Left hindlimb (tissue), 1 donor: ENCODE measurements around the gene EDEM1.
"Not testable (repeated sequence)": the region's sequence is repeated elsewhere in the genome, so short reads cannot be mapped to it uniquely, and the experiment has no call there.

ENCODE experiments used
- DNase-seq: peaks from one replicate; pipeline ENCODE4 v3.0.0-alpha.2; 2018

Gene EDEM1

GRCh38 chr3:5238545-5238944 is 51.0 kb downstream of the EDEM1 start:
- no peak for DNase-seq

GRCh38 chr3:5239602-5240001 is 52.1 kb downstream of the EDEM1 start:
- no peak for DNase-seq

- no peak for DNase-seq
These were observed 53.2 kb downstream of the EDEM1 start for GRCh38 chr3:5240740-5241139.

- DNase-seq, result not testable (repeated sequence)
These were observed 55.3 kb downstream of the EDEM1 start for GRCh38 chr3:5242785-5243184.

- no peak for DNase-seq
These were observed 58.4 kb downstream of the EDEM1 start for GRCh38 chr3:5245927-5246326.

DNA sequence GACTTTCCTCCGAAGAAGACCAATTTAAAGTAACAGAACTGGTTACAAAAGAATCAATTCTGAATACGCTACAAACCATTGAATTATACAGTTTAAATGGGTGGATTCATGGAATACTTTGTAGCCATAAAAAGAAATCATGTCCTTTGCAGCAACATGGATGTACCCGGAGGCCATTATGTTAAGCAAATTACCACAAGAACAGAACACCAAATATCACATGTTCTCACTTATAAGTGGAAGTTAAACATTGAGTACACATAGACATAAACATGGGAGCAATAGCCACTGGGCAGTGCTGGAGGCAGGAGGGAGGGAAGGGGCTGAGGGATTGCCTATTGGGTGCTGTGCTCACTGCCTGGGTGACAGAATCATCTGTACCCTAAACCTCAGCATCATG is 61.3 kb downstream of the EDEM1 start:
- DNase-seq, result no peak

GRCh38 chr3:5250467-5251195 is 63.1 kb downstream of the EDEM1 start:
- DNase-seq, result no peak

DNA sequence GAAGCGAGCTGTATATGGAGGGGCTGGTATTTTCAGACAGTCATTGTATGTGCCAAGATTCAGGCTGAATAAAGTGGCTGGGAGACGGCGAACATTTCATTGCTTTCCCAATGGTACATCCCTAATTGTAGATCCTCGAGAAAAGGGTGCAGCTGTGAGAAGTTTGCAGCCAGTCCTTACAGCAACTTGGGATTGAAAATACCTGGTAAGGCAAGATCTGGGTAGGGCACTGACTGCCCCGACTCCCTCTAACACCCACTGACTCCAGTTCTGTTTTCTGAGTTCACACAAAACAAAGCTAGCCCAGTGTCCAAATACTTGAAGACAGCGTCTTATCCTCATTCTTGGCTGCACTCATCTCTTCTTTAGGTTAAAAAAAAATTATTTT is 63.7 kb downstream of the EDEM1 start:
- DNase-seq, result no peak

DNA sequence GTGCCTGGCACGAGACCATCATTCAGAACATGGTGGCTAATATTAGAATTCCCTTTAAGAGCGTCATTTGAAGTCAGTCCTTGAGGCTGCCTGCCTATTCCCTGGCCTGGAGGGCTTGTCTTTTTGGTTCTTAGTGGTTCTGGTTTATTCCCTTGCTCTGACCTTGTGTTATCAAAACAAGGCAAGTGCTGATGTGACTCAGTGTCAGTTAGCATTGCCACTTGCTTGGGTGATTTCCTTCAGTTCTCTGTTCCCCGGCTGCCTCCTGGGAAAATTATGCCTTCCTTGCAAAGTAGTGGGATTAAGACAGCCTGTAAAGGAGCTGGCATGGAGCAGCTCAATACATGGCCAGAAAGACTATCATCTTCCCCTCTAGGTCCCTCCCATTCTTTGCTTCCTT is 64.6 kb downstream of the EDEM1 start:
- no peak for DNase-seq

GRCh38 chr3:5254281-5255048 is 67.0 kb downstream of the EDEM1 start:
- no peak for DNase-seq

GRCh38 chr3:5255404-5256344 is 68.2 kb downstream of the EDEM1 start:
- no peak for DNase-seq

GRCh38 chr3:5258526-5258925 is 71.0 kb downstream of the EDEM1 start:
- no peak for DNase-seq

DNA sequence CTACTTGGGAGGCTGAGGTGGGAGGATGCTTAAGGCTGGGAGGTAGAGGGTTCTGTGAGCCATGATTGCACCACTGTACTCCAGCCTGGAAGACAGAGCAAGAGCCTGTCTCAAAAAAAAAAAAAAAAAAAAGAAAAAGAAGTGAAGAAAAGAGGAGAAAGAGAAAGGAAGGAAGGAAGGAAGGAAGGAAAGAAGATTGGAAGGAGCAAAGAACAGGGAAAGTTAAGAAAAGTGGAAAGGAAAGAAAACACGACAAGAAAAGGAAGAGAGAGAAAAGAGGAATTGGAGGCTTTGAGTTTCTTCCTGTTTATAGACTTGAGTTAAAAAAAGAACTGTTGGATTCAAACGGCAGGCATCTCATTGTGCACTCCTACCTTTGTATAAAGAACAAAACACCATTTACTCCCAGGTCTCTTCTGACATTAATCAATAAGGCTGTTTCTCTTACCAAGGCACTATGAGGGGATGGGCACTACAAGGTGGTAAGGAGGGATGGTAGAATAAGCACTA is 73.5 kb downstream of the EDEM1 start:
- no peak for DNase-seq

- no peak for DNase-seq
These were observed 75.0 kb downstream of the EDEM1 start for GRCh38 chr3:5262507-5262906.

DNA sequence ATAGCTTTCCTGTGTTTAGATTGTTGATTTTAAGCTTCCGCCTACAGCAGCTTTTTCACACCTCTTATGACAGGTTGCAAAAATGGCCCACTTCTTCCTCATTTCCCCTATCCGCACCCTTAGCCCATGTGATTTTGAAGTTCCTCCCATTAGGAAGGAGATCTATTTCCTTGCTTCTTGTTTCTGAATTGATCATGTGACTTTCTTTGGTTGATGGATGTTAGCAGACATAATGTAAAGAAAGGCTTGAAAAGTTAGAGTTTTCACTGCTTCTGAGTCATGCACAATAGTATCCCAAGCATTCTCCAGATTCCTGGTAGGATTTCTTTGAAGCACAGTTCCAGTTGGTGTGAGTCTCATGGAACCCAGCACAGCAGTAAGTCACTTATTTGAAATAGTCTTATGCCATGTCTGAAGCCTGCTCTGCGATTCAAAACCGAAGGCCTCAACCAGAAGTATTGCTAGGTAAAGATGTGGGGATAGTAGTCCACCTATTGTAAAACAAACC is 76.6 kb downstream of the EDEM1 start:
- DNase-seq, result no peak

- DNase-seq, result no peak
These were observed 77.6 kb downstream of the EDEM1 start for GRCh38 chr3:5264896-5265770.

DNA sequence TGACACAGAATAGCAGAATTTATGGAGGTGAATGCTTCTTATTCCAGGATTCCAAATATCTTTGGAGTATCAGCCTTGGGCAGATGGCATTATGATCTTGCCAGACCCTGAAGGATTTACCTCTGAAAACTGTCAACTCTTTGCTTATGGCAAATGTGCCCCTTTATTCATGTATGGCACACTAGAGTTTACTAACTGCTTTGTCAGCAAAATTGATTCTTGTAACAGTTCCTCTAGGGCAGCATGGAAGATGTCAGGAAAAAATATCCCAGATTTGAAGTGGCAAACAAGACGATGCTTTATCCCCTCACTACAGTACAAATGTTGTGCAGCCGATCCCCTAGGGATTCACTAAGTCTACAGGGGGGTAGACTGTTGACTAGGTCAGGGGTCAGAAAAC is 79.7 kb downstream of the EDEM1 start:
- no peak for DNase-seq

- DNase-seq, result no peak
These were observed 80.4 kb downstream of the EDEM1 start for GRCh38 chr3:5267889-5268288.
